Spleen (tissue), 11 donors: Measurements from ENCODE around the gene SYNGAP1. TPM values are rescaled to one million over a fixed set of nuclear protein-coding genes. Genes with fewer than 3 reads are reported as not detected.

ENCODE experiments used
- DNase-seq: peaks from one replicate; pipeline ENCODE4 v3.0.0-alpha.2; 2020
- H3K27ac ChIP-seq, 8 donors: fragments of 200-600 bp; sonication (generic) in 7 of 8; 1 replicate in 4 of 8; 2 replicates in 4 of 8; pipeline versions ENCODE4 v1.5.0 to v1.8.0; 2016 to 2021; ENCODE audit warnings: inconsistent platforms in 4 of 8, mild to moderate bottlenecking in 4 of 8, moderate library complexity in 1 of 8
- H3K27me3 ChIP-seq, 7 donors: fragments of 200-600 bp; sonication (generic) in 6 of 7; replicated peaks in 1 of 7; 1 replicate in 4 of 7; 2 replicates in 3 of 7; pipeline versions ENCODE4 v1.5.0 to v1.8.0; 2016 to 2021; ENCODE audit warnings: inconsistent platforms in 3 of 7, mild to moderate bottlenecking in 1 of 7
- H3K36me3 ChIP-seq, 6 donors: fragments of 200-600 bp; sonication (generic) in 5 of 6; 1 replicate in 4 of 6; 2 replicates in 2 of 6; pipeline versions ENCODE4 v1.5.0 to v1.8.0; 2016 to 2021; ENCODE audit warnings: inconsistent platforms in 2 of 6
- H3K4me1 ChIP-seq, 6 donors: fragments of 200-600 bp; sonication (generic) in 5 of 6; 1 replicate in 3 of 6; 2 replicates in 3 of 6; pipeline versions ENCODE4 v1.5.0 to v1.8.0; 2016 to 2021; ENCODE audit warnings: inconsistent platforms in 3 of 6
- H3K4me3 ChIP-seq, 8 donors: fragments of 200-600 bp; sonication (generic) in 7 of 8; 1 replicate in 4 of 8; 2 replicates in 4 of 8; pipeline versions ENCODE4 v1.5.0 to v1.8.0; 2016 to 2021; ENCODE audit warnings: inconsistent platforms in 4 of 8, mild to moderate bottlenecking in 4 of 8, moderate library complexity in 2 of 8
- H3K9me3 ChIP-seq, 8 donors: fragments of 200-600 bp; sonication (generic) in 7 of 8; 1 replicate in 4 of 8; 2 replicates in 4 of 8; pipeline versions ENCODE4 v1.5.0 to v1.8.0; 2016 to 2021; ENCODE audit warnings: inconsistent platforms in 4 of 8
- CTCF ChIP-seq, 11 experiments: fragments of 200-600 bp in 7 of 11; fragments of 450-650 bp in 4 of 11; sonication (generic) in 4 of 11; IDR thresholded peaks in 8 of 11; conservative IDR thresholded peaks in 3 of 11; 1 replicate in 7 of 11; 2 replicates in 4 of 11; pipeline versions ENCODE4 v1.4.0 to v1.8.0; 2016 to 2021; ENCODE audit warnings: antibody characterized with exemption in 11 of 11, inconsistent platforms in 4 of 11, mild to moderate bottlenecking in 1 of 11
- POLR2A ChIP-seq, 3 donors: fragments of 450-650 bp; IDR thresholded peaks; one replicate each; pipeline ENCODE4 v1.5.1; 2017; ENCODE audit warnings: antibody characterized with exemption in 3 of 3, mild to moderate bottlenecking in 1 of 3
- POLR2AphosphoS5 ChIP-seq, 3 donors: sonication (generic); formaldehyde crosslinking; IDR thresholded peaks; one replicate each; pipeline ENCODE4 v1.5.1; 2017; ENCODE audit warnings: antibody characterized with exemption in 3 of 3
- WGBS, 5 donors: extraction: QIAGEN DNeasy Blood & Tissue Kit in 3 of 5; methylation state at CpG; one replicate each; pipeline versions ENCODE4 v1.1.5 to v1.1.7; 2013 to 2018; 5-methylcytosine and 5-hydroxymethylcytosine counted together
- intact Hi-C: fragments of 100-400 bp; cut with DNase I; formaldehyde crosslinking; loops from one replicate; pipeline ENCODE4 v1.15.0; 2023; ENCODE audit warnings: low total_unique reads
- polyA plus RNA-seq, 3 donors: library from polyadenylated mRNA; stranded (reverse); fragments of 200-250 nt; gene quantifications; one replicate each; pipeline ENCODE4 v1.2.1, GENCODE V29; 2013
- total RNA-seq, 7 donors: library from RNA; depleted of rRNA in 3 of 7; stranded (reverse); fragments of >200 nt in 3 of 7; fragmentation: NEBNext Ultra II Directional in 4 of 7; extraction: Animal tissue kit (Norgen Biotek cat#: 25700) in 4 of 7; gene quantifications; one replicate each; pipeline versions ENCODE4 v1.1.0 to v1.2.1, GENCODE V29; 2016 to 2021
- donor health status: healthy with polysubstance abuse.
- donor health status: DM: no; HTN: no; CAD: no; lungs with moderate emphysema.
- donor health status: DM: no; HTN: no; CAD: no.
- donor health status: Bipolar disorder and iron deficiency.
- donor health status: healthy.
- donor health status: DM: no; HTN: no; CAD: no.
- donor health status: DM: yes; HTN: yes; CAD: no.

The SYNGAP1 gene
- total and polyA plus RNA-seq, 10 donors, result 3.6 to 30.8 (median 23.9) TPM

- 85 to 98% (median 92%) methylated on average over 6 of the region's 6 CpGs for WGBS, 5 donors
- Histone ChIP-seq H3K27ac (no peak overlapping the region), H3K36me3 (no peaks in the 10 kb centered on the region), H3K27me3 (peaks cover 0 to 11% (median 0%) of the 10 kb centered on the region in 7 donors), H3K4me3 (no peak overlapping the region), H3K4me1 (no peaks in the 10 kb centered on the region), H3K9me3 (no peaks in the 10 kb centered on the region)
- intact Hi-C loops, result no loop called here
- no peak for DNase-seq
- TF ChIP-seq CTCF (IDR thresholded peaks at IDR 0.05 in 8 of 11, conservative IDR thresholded peaks at IDR 0.05 in 3 of 11) (no peak), POLR2A (IDR thresholded peaks at IDR 0.05) (no peak), POLR2AphosphoS5 (IDR thresholded peaks at IDR 0.05) (no peak)
These were observed 70.8 kb downstream of the SYNGAP1 start for GRCh38 chr6:33490621-33491020.

- Histone ChIP-seq H3K27ac (no peak overlapping the region), H3K4me3 (no peak overlapping the region), H3K27me3 (peaks cover 0 to 11% (median 0%) of the 10 kb centered on the region in 7 donors), H3K4me1 (no peaks in the 10 kb centered on the region), H3K36me3 (no peaks in the 10 kb centered on the region), H3K9me3 (no peaks in the 10 kb centered on the region)
- no peak for DNase-seq
- WGBS, 5 donors, result 38 to 44% (median 43%) methylated on average over 4 of the region's 4 CpGs
- peak in 2 of 11 experiments; percentile 6 to 9 for TF ChIP-seq CTCF (IDR thresholded peaks at IDR 0.05 in 8 of 11, conservative IDR thresholded peaks at IDR 0.05 in 3 of 11)
- no peak for TF ChIP-seq POLR2A (IDR thresholded peaks at IDR 0.05)
- intact Hi-C loops, result no loop called here
These were observed 72.2 kb downstream of the SYNGAP1 start for GRCh38 chr6:33492093-33492492.

- DNase-seq, result no peak
- 90 to 100% (median 98%) methylated on average over 7 of the region's 7 CpGs for whole genome bisulfite sequencing, 5 donors
- H3K27ac ChIP-seq, result no peak overlapping the region
- intact Hi-C loops, result no loop called here
- no peaks in the 10 kb centered on the region for H3K9me3 ChIP-seq
- TF ChIP-seq POLR2AphosphoS5 (IDR thresholded peaks at IDR 0.05), result no peak
- TF ChIP-seq POLR2A (IDR thresholded peaks at IDR 0.05), result no peak
- no peak for TF ChIP-seq CTCF (IDR thresholded peaks at IDR 0.05 in 8 of 11, conservative IDR thresholded peaks at IDR 0.05 in 3 of 11)
- peaks cover 0 to 7% (median 0%) of the 10 kb centered on the region in 7 donors for H3K27me3 ChIP-seq
- H3K36me3 ChIP-seq, result no peaks in the 10 kb centered on the region
- no peaks in the 10 kb centered on the region for H3K4me1 ChIP-seq
- no peak overlapping the region for H3K4me3 ChIP-seq
These were observed 77.3 kb downstream of the SYNGAP1 start for GRCh38 chr6:33497157-33497556.

GRCh38 chr6:33502486-33502885 is 82.6 kb downstream of the SYNGAP1 start:
- no peaks in the 10 kb centered on the region for H3K36me3 ChIP-seq
- TF ChIP-seq CTCF (IDR thresholded peaks at IDR 0.05 in 8 of 11, conservative IDR thresholded peaks at IDR 0.05 in 3 of 11) (no peak), POLR2AphosphoS5 (IDR thresholded peaks at IDR 0.05) (no peak), POLR2A (IDR thresholded peaks at IDR 0.05) (no peak)
- H3K27me3 ChIP-seq, result peaks cover 0 to 7% (median 0%) of the 10 kb centered on the region in 7 donors
- WGBS, 5 donors, result 85 to 92% (median 91%) methylated on average over 4 to 23 of the region's 23 CpGs
- H3K27ac ChIP-seq, result no peak overlapping the region
- intact Hi-C loops, result no loop called here
- H3K9me3 ChIP-seq, result no peaks in the 10 kb centered on the region
- no peaks in the 10 kb centered on the region for H3K4me1 ChIP-seq
- DNase-seq, result no peak
- H3K4me3 ChIP-seq, result no peak overlapping the region
